ENCODE data around the gene KTI12. TPM values are rescaled to one million over a fixed set of nuclear protein-coding genes. Genes with fewer than 3 reads are reported as not detected.
"Not testable (repeated sequence)": the region's sequence is repeated elsewhere in the genome, so short reads cannot be mapped to it uniquely, and the experiment has no call there.

The KTI12 gene
- total RNA-seq, 1 experiment from 2014 or later: 14.3 TPM

- peak; percentile 86 to 91 for DNase-seq
- Histone ChIP-seq H3K4me1 (peaks cover 11% of the 10 kb centered on the region), H3K4me3 (peak within 1 kb of the TSS; percentile 91), H3K36me3 (peaks cover 15% of the 10 kb centered on the region), H3K9me3 (replicated peaks) (no peaks in the 10 kb centered on the region), H3K27ac (peak within 1 kb of the TSS; percentile 77), H3K27me3 (no peaks in the 10 kb centered on the region)
Measured at GRCh38 chr1:52055066-52055865, 21.7 kb upstream of the KTI12 start, which contains the start of gene TXNDC12. TXNDC12 (minus strand) TSS chr1:52055191; CDS start chr1:52055096, 95 bp downstream.

- H3K36me3 ChIP-seq: peaks cover 8% of the 10 kb centered on the region
- H3K27ac ChIP-seq: peak overlapping the region; percentile 77; the same call in 1 of the 2 replicates
- DNase-seq: no peak
- peak overlapping the region; percentile 91 for H3K4me3 ChIP-seq
- no peaks in the 10 kb centered on the region for H3K9me3 ChIP-seq (replicated peaks)
- H3K4me1 ChIP-seq: peaks cover 11% of the 10 kb centered on the region
- no peaks in the 10 kb centered on the region for H3K27me3 ChIP-seq
Measured at GRCh38 chr1:52054496-52055065, 21.0 kb upstream of the KTI12 start.

- no peak overlapping the region for H3K4me3 ChIP-seq
- no peak for DNase-seq
Measured at GRCh38 chr1:52053862-52054261, 20.3 kb upstream of the KTI12 start.

GRCh38 chr1:52049337-52049736 lies 15.7 kb upstream of the KTI12 start:
- not testable (repeated sequence) for H3K9me3 ChIP-seq (replicated peaks); H3K36me3 ChIP-seq; H3K4me3 ChIP-seq; H3K4me1 ChIP-seq; H3K27ac ChIP-seq; DNase-seq; H3K27me3 ChIP-seq

More at GRCh38 chr1:52053862-52054261, 20.3 kb upstream of the KTI12 start:
- H3K27ac ChIP-seq: no peak overlapping the region
- H3K27me3 ChIP-seq: no peaks in the 10 kb centered on the region
- peaks cover 7% of the 10 kb centered on the region; the same call in 1 of the 2 replicates for H3K4me1 ChIP-seq
- peaks cover 1% of the 10 kb centered on the region for H3K36me3 ChIP-seq
- H3K9me3 ChIP-seq (replicated peaks): no peaks in the 10 kb centered on the region

GRCh38 chr1:52045666-52046195 lies 12.1 kb upstream of the KTI12 start:
- not testable (repeated sequence) for H3K4me3 ChIP-seq; H3K9me3 ChIP-seq (replicated peaks); H3K4me1 ChIP-seq; H3K27me3 ChIP-seq; DNase-seq; H3K27ac ChIP-seq; H3K36me3 ChIP-seq

GRCh38 chr1:52045236-52045635 lies 11.6 kb upstream of the KTI12 start:
- Histone ChIP-seq H3K9me3 (replicated peaks) (no peaks in the 10 kb centered on the region), H3K27me3 (no peaks in the 10 kb centered on the region), H3K4me1 (no peaks in the 10 kb centered on the region), H3K36me3 (peaks cover 5% of the 10 kb centered on the region; the same call in 1 of the 2 replicates), H3K27ac (no peak overlapping the region), H3K4me3 (no peak overlapping the region)
- DNase-seq: no peak

GRCh38 chr1:52041551-52042185 lies 8.1 kb upstream of the KTI12 start:
- Histone ChIP-seq H3K4me3 (no peak overlapping the region), H3K36me3 (peaks cover 5% of the 10 kb centered on the region; the same call in 1 of the 2 replicates), H3K9me3 (replicated peaks) (no peaks in the 10 kb centered on the region), H3K27ac (no peak overlapping the region), H3K4me1 (no peaks in the 10 kb centered on the region), H3K27me3 (no peaks in the 10 kb centered on the region)
- DNase-seq: no peak

GRCh38 chr1:52037909-52038308 lies 4.3 kb upstream of the KTI12 start:
- Histone ChIP-seq H3K36me3 (peaks cover 2% of the 10 kb centered on the region; the same call in 1 of the 2 replicates), H3K4me1 (no peaks in the 10 kb centered on the region), H3K27ac (no peak overlapping the region), H3K27me3 (no peaks in the 10 kb centered on the region), H3K4me3 (no peak overlapping the region), H3K9me3 (replicated peaks) (no peaks in the 10 kb centered on the region)
- no peak for DNase-seq

GRCh38 chr1:52037402-52037814 lies 3.8 kb upstream of the KTI12 start:
- Histone ChIP-seq H3K27ac (no peak overlapping the region), H3K36me3 (peaks cover 2% of the 10 kb centered on the region; the same call in 1 of the 2 replicates), H3K27me3 (no peaks in the 10 kb centered on the region), H3K4me3 (no peak overlapping the region), H3K9me3 (replicated peaks) (no peaks in the 10 kb centered on the region), H3K4me1 (peaks cover 1% of the 10 kb centered on the region; the same call in 1 of the 2 replicates)
- DNase-seq: no peak

- peak overlapping the region; percentile 80 for H3K4me3 ChIP-seq
- H3K27ac ChIP-seq: peak overlapping the region; percentile 78
- DNase-seq: no peak
- no peaks in the 10 kb centered on the region for H3K9me3 ChIP-seq (replicated peaks)
- H3K4me1 ChIP-seq: peaks cover 4% of the 10 kb centered on the region; the same call in 1 of the 2 replicates
- peaks cover 5% of the 10 kb centered on the region; the same call in 1 of the 2 replicates for H3K36me3 ChIP-seq
- H3K27me3 ChIP-seq: no peaks in the 10 kb centered on the region
Measured at GRCh38 chr1:52034050-52034384, 407 bp upstream of the KTI12 start.

GRCh38 chr1:52032785-52033131 lies 852 bp downstream of the KTI12 start:
- Histone ChIP-seq H3K36me3 (peaks cover 5% of the 10 kb centered on the region; the same call in 1 of the 2 replicates), H3K27me3 (no peaks in the 10 kb centered on the region), H3K4me3 (peak overlapping the region; percentile 80), H3K4me1 (peaks cover 4% of the 10 kb centered on the region; the same call in 1 of the 2 replicates), H3K27ac (peak overlapping the region; percentile 78), H3K9me3 (replicated peaks) (no peaks in the 10 kb centered on the region)
- DNase-seq: peak; percentile 55

GRCh38 chr1:52032124-52032784 lies 1.4 kb downstream of the KTI12 start:
- Histone ChIP-seq H3K9me3 (replicated peaks) (no peaks in the 10 kb centered on the region), H3K27me3 (no peaks in the 10 kb centered on the region), H3K4me1 (peaks cover 4% of the 10 kb centered on the region; the same call in 1 of the 2 replicates), H3K27ac (no peak overlapping the region), H3K4me3 (peak overlapping the region; percentile 80), H3K36me3 (peaks cover 5% of the 10 kb centered on the region; the same call in 1 of the 2 replicates)
- DNase-seq: no peak

GRCh38 chr1:52028839-52029238 lies 4.8 kb downstream of the KTI12 start:
- not testable (repeated sequence) for H3K27me3 ChIP-seq; H3K4me1 ChIP-seq; H3K4me3 ChIP-seq; H3K36me3 ChIP-seq; DNase-seq; H3K9me3 ChIP-seq (replicated peaks); H3K27ac ChIP-seq

- H3K27ac ChIP-seq: no peak overlapping the region
- no peaks in the 10 kb centered on the region for H3K9me3 ChIP-seq (replicated peaks)
- H3K27me3 ChIP-seq: no peaks in the 10 kb centered on the region
- H3K4me3 ChIP-seq: no peak overlapping the region
- DNase-seq: no peak
- H3K4me1 ChIP-seq: peaks cover 4% of the 10 kb centered on the region; the same call in 1 of the 2 replicates
- H3K36me3 ChIP-seq: peaks cover 7% of the 10 kb centered on the region
Measured at GRCh38 chr1:52028328-52028727, 5.3 kb downstream of the KTI12 start.

Measured in SJCRH30 (cell line).